ENCODE measurements around the gene ISX. TPM values are rescaled to one million over a fixed set of nuclear protein-coding genes. Genes with fewer than 3 reads are reported as not detected.
A peak's percentile ranks its signal among the peaks of the same experiment; 100 is the strongest.

Gene ISX
- total and polyA plus RNA-seq, 9 of the 15 experiments (the other 6 are each of a cell fraction or from before 2014, with no cell fraction given) = 0.03 to 0.36 (median 0.07) TPM

GRCh38 chr22:35016909-35017308, 49.0 kb upstream of the ISX start:
- no peaks in the 10 kb centered on the region; a peak in 1 of 5 replicates for H3K4me1 ChIP-seq (replicated peaks in 1 of 2; ENCODE audit: control insufficient read depth in 2 of 2, insufficient read depth in 2 of 2, low read length in 2 of 2)
- WGBS (ENCODE audit: insufficient coverage, low coverage, missing lambda C conversion rate) = 3% methylated on average over 6 of the region's 6 CpGs
- ATAC-seq (no peak), DNase-seq (ENCODE audit: extremely low read depth in 1 of 4, low spot score in 3 of 4) (no peak), FAIRE-seq (no peak)
- H3K79me2 ChIP-seq (ENCODE audit: control insufficient read depth, insufficient read depth, low read length) = no peaks in the 10 kb centered on the region
- no peaks in the 10 kb centered on the region for H3K27me3 ChIP-seq (ENCODE audit: control insufficient read depth in 2 of 2, insufficient read depth in 2 of 2, low read length in 2 of 2)
- H3K27ac ChIP-seq (ENCODE audit: extremely low read depth, low read depth, low read length) = no peak overlapping the region
- no peaks in the 10 kb centered on the region for H3K9me3 ChIP-seq (replicated peaks; ENCODE audit: control insufficient read depth, insufficient read depth, low read depth, low read length)
- CTCF ChIA-PET (ENCODE audit: low intra/inter-chr PET ratio) = no interaction called here
- H3K4me3 ChIP-seq = no peak overlapping the region
- BruUV-seq (replicated peaks) = no TSS peak
- H2AFZ ChIP-seq (ENCODE audit: low read depth, low read length) = no peak overlapping the region
- no peak overlapping the region for H3K9ac ChIP-seq (ENCODE audit: insufficient read depth in 1 of 2, low read depth in 2 of 2, low read length in 2 of 2)
- in situ Hi-C loops (cut with MboI) (loop anchor here (25.0 kb wide), 1 partner anchor 1730 kb away; no protein-coding TSS in a partner anchor), intact Hi-C loops (cut with micrococcal nuclease) (no loop called here)
- H3K4me2 ChIP-seq (ENCODE audit: insufficient read depth, low read length) = no peak overlapping the region
- POLR2A ChIA-PET = interaction anchor here (1.0 kb wide), 1 partner anchor 9 kb away, joined by 3 read pairs; no protein-coding TSS in a partner anchor
- no peaks in the 10 kb centered on the region for H3K36me3 ChIP-seq (ENCODE audit: control insufficient read depth, insufficient read depth, low read length)
- no peaks in the 10 kb centered on the region for H4K20me1 ChIP-seq (replicated peaks; ENCODE audit: control insufficient read depth, insufficient read depth, low read length)
- no peaks in the 10 kb centered on the region for H3K9me1 ChIP-seq (ENCODE audit: control insufficient read depth, insufficient read depth, low read length)
- TF ChIP-seq ZNF347 (CRISPR knock-in tag; IDR thresholded peaks at IDR 0.05; ENCODE audit: low read depth) = no peak
- TF ChIP-seq KLF10 (CRISPR knock-in tag; IDR thresholded peaks at IDR 0.05) = no peak
- TF ChIP-seq, protein P1, sequence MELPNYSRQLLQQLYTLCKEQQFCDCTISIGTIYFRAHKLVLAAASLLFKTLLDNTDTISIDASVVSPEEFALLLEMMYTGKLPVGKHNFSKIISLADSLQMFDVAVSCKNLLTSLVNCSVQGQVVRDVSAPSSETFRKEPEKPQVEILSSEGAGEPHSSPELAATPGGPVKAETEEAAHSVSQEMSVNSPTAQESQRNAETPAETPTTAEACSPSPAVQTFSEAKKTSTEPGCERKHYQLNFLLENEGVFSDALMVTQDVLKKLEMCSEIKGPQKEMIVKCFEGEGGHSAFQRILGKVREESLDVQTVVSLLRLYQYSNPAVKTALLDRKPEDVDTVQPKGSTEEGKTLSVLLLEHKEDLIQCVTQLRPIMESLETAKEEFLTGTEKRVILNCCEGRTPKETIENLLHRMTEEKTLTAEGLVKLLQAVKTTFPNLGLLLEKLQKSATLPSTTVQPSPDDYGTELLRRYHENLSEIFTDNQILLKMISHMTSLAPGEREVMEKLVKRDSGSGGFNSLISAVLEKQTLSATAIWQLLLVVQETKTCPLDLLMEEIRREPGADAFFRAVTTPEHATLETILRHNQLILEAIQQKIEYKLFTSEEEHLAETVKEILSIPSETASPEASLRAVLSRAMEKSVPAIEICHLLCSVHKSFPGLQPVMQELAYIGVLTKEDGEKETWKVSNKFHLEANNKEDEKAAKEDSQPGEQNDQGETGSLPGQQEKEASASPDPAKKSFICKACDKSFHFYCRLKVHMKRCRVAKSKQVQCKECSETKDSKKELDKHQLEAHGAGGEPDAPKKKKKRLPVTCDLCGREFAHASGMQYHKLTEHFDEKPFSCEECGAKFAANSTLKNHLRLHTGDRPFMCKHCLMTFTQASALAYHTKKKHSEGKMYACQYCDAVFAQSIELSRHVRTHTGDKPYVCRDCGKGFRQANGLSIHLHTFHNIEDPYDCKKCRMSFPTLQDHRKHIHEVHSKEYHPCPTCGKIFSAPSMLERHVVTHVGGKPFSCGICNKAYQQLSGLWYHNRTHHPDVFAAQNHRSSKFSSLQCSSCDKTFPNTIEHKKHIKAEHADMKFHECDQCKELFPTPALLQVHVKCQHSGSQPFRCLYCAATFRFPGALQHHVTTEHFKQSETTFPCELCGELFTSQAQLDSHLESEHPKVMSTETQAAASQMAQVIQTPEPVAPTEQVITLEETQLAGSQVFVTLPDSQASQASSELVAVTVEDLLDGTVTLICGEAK (IDR thresholded peaks at IDR 0.05) = peak; percentile 83
- TF ChIP-seq, protein P1 (CRISPR knock-in tag; IDR thresholded peaks at IDR 0.05) = 0 out of 2 replicates have a peak, but pooled peaks have one; percentile 30
- no peak for TF ChIP-seq REST (IDR thresholded peaks at IDR 0.05; ENCODE audit: borderline replicate concordance)
- TF ChIP-seq REST (CRISPR knock-in tag; IDR thresholded peaks at IDR 0.05; ENCODE audit: low read depth) = no peak
